Stimulated activated CD8-positive, alpha-beta memory T cell treated with anti-CD3 and anti-CD28 coated beads, Interleukin-12 subunit alpha, Interleukin-12 subunit beta, amount 100 ng/mL, for 24 hours (primary cell): Measurements from ENCODE around the gene EIF3I.

ENCODE experiments used
- DNase-seq: peaks from one replicate; pipeline ENCODE4 v3.0.0-alpha.2; 2020; ENCODE audit errors: extremely low read depth

EIF3I gene

DNA sequence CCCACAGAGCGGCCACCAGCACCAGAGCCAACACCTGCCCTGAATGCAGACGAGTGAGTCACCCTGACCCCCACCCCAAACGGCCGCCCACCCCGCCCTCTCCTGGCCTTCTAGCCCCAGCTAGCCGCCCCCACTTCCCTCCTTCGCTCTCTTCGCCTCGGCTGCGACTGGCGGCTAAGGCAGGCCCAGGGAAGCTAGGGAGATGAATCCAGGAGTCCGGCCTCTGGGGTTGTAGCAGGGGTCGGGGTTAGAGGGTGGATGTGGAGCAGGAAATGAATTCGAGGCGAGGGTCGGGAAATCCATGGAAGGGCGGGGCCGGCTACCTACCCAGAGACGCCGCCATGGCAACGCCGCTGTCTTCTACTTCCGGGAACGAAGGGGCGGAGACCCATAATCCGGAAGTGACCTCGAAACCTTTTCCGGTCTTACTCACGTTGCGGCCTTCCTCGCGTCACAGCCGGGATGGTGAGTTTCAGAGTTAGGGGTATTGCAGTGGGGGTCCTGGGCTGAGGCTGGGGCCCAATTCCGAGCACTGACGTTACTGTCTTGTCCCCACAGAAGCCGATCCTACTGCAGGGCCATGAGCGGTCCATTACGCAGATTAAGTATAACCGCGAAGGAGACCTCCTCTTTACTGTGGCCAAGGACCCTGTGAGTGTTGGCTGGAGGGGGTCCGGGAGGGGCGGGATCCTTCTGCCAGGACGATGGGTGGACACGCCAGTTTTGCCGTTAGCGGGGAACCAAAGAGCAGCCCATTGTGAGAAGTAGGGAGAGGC, at the start of gene EIF3I, which contains the start of gene TMEM234:
Gene EIF3I, plus strand, starts transcription at position 428 of the 776 bp plus-strand sequence. Its CDS starts 35 bp downstream, at position 463.
Gene TMEM234, minus strand, starts transcription at position 374 of the 776 bp plus-strand sequence. Its CDS starts 31 bp downstream, at position 343.
- peak; percentile 78 for DNase-seq

DNA sequence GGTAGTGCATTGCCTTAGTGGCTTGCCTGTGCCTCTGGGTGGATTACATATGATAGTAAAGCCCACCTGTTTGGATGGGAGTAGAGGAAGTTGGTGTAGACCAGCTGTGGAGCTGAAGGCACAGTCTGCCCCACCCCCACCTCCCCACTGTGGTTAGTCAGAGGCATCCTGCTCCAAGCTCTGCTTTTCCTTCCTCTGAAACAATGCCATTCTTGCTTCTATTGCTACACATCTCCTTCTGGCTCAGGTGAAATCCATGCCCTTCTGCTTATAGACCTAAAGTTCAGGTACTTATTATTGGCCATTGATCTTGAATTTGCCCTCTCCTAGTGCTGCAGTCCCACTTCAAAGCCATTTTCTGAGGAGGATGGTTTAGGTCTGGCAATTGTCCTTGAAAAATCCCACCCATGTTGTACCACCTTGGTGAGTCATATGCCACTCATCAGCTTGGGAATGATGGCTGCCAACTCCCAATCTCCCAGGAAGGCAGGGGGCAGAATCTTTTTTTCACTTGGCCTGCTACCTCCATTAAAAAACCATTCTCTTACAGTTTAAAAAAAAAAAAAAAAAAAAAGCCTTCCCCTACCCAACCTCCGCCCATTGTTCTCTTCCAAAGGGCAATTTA, 49.5 kb upstream of the EIF3I start:
- DNase-seq: no peak

DNA sequence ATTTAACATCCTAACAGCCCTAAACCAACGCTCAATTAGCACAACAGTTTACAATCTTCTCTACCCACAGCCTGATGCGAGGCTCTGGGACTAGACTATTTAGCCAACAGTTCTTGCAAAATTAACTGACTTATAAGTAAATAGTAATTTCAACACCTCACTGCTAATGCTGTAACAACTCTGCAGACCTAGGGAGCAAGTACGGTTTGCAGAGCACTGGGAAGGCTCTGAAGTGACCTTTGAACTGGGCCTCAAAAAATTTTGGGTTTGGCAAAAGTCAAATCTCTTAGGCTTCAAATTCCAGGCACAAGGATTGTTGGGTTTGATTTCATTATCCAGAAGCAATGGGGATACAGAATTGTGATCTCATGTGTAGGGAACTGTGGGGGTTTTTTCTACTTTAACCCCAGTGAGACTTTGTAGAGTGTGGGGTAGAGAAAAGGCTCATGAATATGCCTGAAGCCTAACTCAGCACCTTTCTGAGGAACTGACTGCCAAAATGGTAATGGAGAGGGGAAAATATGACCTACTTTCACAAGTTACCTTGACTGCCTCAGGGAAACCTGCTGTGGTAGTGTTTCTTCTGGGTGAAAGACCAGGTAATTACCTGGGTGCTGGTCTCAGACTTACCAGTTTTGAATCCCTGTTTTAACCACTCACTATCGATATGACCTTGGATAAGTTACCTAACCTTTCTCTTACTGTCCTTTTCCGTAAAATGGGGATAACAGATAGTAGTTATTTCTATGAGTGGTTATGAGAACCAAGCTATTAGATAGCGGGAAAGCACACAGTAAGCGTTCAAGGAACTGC, 43.6 kb upstream of the EIF3I start:
- DNase-seq: no peak

DNA sequence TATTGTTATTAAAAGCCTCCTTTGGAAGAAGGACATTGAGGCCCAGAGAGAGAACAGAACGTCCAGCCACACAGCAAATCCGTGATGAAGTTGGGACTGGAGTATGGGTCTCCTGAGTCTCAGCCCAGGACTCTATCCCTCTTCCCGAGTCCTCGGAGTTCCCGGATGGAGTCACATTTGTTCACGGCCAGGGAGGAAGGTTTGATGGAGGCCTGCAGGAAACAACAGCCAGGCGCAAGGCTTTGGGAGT, 43.1 kb upstream of the EIF3I start:
- DNase-seq: no peak

DNA sequence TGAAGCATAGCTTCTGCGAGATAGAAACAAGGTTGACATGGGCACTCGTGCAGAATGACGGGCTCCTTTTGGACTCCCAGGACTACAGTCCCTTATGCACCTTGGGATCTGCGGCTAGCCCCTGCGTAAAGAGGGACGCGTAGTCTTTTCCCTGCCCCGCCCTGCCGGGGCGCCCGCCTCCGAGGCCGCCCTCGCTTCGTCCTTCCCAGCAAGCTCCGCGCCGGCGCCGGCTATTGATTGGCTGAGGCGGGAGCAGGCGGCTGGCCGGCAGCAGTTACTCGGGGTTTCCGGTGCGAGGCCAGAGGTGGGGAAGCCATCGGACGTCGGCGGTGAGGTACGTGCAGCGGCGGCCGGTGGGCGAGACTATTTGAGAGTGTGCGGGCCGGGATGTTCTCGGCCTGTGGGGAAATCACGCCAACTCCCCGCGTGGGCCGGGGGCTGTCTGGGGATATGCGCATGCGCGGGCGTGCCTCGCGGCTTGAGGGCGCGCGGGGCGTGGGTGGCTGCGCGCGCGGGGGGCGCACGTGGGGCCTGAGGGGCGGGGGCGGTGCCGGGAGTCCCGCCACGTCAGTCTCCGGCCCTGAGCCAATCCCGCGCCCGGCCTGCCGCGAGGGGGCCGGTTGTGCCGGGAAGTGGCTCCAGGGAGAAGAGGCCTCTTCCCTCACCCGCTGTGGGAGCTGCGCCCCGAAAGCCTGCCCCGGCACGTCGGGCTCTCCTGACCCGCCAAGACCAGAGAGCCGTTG, 42.6 kb upstream of the EIF3I start, which contains the start of gene TXLNA:
Gene TXLNA, plus strand, starts transcription at position 233 of the 743 bp plus-strand sequence. CDS start 671 bp downstream, outside the sequence.
- DNase-seq: peak; percentile 77

DNA sequence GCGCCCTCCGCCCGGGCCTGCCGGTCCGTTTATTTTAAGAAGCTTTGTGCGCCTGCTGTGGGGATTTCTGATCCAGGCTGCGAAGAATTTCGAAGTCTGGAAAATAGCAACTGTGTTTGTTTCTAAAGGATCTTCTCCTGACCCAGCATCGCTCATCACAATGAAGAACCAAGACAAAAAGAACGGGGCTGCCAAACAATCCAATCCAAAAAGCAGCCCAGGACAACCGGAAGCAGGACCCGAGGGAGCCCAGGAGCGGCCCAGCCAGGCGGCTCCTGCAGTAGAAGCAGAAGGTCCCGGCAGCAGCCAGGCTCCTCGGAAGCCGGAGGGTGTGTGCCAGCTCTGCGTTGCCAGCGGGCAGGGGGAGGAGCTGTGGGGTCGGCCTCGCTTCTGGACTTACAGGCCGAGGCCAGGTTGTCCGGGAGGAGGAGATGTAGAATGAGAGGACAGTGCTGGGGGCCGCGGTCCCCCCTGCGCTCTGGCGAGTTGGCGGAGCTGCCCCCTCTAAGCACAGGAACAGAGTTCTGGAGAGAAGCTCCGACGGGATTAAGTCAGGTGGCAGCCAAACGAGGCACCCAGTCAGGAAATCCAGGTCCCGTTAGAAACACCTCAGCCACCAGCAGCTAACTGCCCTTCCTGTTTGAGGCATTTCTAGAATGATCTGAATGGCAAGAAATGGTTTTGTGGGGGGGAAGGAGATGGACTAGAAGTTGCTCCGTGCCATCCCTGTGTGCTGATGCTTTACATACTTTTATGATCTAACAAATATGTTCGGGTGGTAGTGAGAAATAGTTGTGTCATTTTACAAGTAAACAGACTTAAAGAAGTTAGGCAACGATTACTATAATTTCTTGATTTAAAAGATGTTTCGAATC, 41.8 kb upstream of the EIF3I start:
- DNase-seq: no peak

DNA sequence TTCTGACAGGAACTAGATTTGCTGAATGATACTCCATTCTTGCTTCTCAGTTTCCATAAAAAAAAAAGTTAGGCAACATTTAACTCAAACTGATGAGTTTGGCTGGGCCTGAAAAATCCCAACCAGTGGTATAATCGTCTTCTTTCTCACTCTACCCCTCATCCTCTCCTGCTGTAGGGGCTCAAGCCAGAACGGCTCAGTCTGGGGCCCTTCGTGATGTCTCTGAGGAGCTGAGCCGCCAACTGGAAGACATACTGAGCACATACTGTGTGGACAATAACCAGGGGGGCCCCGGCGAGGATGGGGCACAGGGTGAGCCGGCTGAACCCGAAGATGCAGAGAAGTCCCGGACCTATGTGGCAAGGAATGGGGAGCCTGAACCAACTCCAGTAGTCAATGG, 41.1 kb upstream of the EIF3I start:
- DNase-seq: no peak

DNA sequence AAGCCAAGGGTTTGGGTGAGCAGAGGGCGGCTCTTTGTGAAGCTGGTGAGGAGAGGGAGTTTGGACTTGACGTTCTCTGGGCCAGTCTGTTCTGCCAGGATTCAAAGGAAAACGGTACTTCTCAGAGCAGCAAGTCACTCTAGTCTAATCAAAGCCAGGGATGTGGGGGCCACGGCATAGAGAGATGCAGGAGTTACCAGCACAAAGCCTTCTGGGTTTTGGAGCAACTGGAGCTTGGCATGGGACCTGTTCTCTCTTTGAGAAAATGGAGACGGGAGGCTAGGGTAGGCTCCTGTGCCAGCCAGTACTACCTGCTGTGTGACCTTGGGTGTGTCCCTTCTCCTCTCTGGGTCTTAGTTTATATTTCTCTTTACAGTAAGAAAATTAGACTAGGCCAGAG, 40.6 kb upstream of the EIF3I start:
- DNase-seq: no peak

DNA sequence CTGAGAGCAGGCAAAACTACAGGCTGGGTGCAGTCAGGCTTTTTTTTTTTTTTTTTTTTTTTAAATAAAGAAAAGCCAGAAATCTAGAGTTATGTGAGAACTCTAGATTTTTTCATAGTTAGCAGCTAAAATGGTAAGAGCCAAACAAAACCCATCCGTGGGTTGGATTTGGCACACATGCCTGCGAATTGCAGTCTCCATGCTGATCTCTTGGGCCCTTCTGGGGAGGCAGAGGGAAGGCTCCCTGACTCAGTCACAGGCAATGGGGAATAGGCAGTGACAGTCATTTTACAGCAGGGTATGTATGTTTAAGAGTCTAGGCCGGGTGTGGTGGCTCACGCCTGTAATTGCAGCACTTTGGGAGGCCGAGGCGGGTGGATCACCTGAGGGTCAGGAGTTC, 40.1 kb upstream of the EIF3I start:
- no peak for DNase-seq

DNA sequence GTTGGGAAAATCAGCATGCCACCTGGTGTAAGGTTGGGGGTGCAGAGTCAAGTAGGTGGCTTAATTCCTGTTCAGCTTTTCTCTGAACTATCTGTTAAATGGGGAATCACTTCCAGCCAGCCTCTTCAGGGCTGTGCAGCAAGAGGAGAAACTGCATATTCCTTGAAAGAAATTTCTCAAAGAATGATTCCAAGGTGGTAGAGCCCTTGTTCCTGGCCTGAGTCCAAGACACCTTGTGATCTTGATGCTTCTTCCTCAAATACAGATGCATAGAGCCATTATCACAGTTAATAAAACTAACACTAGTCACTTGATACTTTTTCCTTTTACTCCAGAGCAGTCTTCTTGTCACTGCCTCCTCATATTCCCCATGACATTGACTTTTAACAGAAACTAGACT, 37.6 kb upstream of the EIF3I start:
- no peak for DNase-seq

DNA sequence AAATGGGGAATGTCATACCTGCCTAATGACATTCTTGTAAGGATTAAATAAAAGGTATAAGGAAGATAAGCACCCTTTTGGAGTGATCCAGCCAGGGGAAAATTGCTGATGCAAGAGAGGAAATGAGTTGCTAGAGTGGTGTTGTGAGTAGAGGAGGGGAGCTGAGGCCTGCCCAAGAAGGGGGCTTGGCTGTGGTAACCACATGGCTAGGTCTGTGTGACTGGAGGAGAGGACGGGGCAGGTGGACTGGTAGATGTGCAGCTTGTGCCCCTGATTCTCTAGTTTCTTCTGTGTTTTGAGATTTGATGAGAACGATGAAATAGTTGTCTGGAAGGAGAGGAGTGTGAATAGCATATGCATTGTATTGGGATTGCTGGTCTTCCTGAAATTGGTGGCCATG, 36.1 kb upstream of the EIF3I start:
- no peak for DNase-seq

DNA sequence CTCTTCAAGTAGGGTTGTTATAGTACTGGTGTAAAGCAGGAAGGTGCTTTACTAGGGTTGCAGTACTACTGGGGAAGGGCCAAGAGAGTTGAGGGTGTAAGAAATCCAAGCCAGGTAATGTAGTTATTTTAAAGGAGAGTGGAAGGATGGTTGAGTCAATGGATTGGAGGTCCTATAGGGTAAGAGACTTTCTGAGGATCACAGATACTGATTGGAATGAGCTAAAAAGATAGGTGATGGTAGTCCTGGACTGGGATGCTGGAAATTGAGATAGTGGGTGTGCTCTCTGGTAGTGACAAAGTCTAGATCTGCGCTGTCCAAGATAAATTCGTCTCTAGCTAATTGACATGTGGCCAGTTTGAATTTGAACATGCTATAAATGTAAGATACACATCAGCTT, 35.7 kb upstream of the EIF3I start:
- no peak for DNase-seq

DNA sequence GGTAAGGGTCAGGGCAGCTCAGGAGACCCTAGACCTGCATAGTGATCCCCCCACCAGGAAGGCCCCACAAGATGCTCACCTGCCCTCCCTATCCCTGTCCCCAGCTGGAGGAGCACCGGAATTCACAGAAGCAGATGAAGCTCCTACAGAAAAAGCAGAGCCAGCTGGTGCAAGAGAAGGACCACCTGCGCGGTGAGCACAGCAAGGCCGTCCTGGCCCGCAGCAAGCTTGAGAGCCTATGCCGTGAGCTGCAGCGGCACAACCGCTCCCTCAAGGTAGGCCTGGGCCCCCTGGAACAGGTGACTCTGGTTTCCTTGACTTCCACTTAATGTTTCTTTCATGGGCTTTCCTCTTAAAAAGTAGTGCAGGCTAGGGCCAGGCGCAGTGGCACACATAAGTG, 34.4 kb upstream of the EIF3I start:
- DNase-seq: no peak

DNA sequence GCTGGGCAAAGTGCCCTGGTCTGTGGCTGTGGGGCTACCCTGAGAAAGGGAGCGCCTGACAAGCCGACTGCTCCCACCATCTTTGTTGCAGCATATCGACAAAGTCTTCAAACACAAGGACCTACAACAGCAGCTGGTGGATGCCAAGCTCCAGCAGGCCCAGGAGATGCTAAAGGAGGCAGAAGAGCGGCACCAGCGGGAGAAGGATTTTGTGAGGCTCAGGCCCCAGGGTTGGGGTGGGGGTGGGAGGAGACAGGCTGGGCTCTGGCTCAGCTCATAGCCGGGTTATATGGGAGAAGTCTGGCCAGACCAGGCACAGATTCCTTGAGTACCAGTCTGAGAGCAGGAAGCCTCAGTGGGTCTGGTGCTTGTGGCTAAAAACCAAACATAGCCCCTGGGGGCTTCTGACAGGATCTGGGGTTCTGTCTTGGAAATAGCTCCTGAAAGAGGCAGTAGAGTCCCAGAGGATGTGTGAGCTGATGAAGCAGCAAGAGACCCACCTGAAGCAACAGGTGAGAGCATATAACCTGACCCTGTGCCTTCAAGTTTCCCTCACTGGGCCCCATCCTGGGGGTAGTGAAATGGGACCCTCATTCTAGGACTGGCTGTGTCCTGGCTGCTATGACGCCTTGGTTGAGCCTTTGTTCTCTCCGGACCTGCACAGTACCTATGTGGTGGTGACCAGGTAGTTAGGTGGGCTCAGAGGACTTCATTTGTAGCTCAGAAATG, 29.8 kb upstream of the EIF3I start:
- no peak for DNase-seq

DNA sequence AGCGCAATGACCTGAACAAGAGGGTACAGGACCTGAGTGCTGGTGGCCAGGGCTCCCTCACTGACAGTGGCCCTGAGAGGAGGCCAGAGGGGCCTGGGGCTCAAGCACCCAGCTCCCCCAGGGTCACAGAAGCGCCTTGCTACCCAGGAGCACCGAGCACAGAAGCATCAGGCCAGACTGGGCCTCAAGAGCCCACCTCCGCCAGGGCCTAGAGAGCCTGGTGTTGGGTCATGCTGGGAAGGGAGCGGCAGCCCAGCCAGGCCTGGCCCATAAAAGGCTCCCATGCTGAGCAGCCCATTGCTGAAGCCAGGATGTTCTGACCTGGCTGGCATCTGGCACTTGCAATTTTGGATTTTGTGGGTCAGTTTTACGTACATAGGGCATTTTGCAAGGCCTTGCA, 27.2 kb upstream of the EIF3I start:
- DNase-seq: no peak

DNA sequence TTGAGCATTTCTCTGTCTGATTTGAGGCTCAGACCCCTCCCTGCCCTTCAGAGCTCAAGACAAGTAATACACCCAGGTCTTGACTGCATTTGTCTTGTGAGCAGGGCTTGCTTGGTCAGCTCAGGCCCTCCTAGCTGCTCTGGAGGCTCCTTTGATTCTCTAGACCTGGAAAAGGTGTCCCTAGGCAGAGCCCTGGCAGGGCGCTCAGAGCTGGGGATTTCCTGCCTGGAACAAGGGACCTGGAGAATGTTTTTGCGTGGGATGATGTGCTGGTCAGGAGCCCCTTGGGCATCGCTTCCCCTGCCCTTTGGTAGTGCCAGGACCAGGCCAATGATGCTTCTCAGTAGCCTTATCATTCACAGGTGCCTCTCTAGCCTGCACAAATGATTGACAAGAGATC, 26.7 kb upstream of the EIF3I start:
- DNase-seq: no peak

DNA sequence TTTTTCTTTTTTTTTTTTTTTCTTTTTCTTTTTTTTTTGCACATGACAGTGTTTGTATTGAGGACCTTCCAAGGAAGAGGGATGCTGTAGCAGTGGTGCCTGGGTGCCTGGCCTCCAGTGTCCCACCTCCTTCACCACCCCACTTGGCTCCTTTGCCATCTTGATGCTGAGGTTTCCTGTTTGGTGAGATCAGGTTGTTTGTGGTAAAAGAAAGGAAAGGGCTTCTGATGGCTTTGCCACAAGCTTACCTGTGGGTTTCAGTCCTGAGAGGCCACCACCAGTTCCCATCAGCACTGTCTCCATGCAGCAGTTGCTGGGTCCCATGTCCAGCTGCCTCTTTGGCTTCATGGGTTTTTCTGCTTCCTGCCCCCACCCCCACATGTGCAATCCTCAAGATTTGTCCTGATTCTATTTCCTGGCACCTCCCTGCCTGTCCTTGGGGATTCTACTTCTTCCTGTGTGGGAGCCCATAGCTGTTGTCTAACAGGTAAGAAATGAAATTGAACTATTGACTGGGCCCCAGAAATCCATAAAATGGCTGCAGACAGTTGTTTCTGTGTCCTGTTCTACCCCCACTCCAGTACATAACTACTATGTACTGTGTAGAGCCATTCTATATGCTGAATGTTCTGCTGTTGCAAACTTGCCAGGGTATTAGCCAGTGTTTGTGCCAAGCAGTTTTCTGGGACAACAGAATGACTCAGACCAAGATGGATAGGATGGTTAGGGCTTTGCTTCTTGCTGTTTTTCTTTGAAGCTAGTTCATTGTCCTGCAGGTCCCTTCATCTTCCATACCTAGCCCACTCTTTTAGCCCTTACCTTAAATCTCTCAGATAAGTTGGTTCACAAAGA, 26.0 kb upstream of the EIF3I start:
- no peak for DNase-seq

DNA sequence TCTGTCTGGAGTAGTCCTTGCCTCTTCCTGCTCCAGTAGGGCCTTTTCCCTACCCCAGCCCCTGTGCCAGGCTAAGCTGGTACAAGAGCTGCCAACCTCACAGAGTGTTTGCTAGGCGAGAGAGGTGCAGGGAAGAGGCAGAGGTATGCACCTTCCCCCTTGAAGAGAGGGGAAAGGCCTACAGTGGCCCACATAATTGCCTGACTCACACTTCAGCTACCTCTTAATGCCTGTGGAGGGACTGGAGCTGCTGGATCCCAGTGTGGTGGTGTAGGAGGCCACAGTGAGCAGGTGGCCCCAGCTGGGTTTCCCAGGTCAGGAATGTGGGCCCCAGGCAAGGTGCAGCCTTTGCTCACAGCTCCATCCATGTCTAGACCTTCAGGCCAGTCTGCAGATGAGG, 25.1 kb upstream of the EIF3I start:
- DNase-seq: no peak

DNA sequence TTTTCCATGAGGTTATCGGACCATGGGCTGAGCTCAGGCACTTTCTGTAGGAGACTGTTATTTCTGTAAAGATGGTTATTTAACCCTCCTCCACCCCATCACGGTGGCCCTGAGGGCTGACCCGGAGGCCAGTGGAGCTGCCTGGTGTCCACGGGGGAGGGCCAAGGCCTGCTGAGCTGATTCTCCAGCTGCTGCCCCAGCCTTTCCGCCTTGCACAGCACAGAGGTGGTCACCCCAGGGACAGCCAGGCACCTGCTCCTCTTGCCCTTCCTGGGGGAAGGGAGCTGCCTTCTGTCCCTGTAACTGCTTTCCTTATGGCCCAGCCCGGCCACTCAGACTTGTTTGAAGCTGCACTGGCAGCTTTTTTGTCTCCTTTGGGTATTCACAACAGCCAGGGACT, 24.4 kb upstream of the EIF3I start:
- DNase-seq: no peak
